ENCODE results near the gene KLF11. TPM values are rescaled to one million over a fixed set of nuclear protein-coding genes. Genes with fewer than 3 reads are reported as not detected.

Gene KLF11
- total RNA-seq, 1 donor: 8.3 TPM

- no peak overlapping the region for H3K4me3 ChIP-seq (ENCODE audit: insufficient read depth, low read length)
- peak; percentile 69 for DNase-seq (ENCODE audit: insufficient read length, low spot score, missing footprints)
- no peak for TF ChIP-seq CTCF (IDR thresholded peaks at IDR 0.05; ENCODE audit: extremely low read depth, low read depth, low read length)
- peaks cover 4% of the 10 kb centered on the region for H3K4me1 ChIP-seq (ENCODE audit: insufficient read depth, low read length)
- no peak overlapping the region for H3K4me2 ChIP-seq (ENCODE audit: insufficient read depth, low read length)
- H4K20me1 ChIP-seq (ENCODE audit: insufficient read depth, low read length): peaks cover 2% of the 10 kb centered on the region
- H3K27me3 ChIP-seq (ENCODE audit: insufficient read depth, low read length): peaks cover 33% of the 10 kb centered on the region
- no peak overlapping the region for H2AFZ ChIP-seq (ENCODE audit: low read length)
- H3K79me2 ChIP-seq (ENCODE audit: insufficient read depth, low read length): no peaks in the 10 kb centered on the region
- H3K9me3 ChIP-seq (ENCODE audit: low read depth, low read length): no peaks in the 10 kb centered on the region
- no peaks in the 10 kb centered on the region for H3K36me3 ChIP-seq (ENCODE audit: insufficient read depth, low read length)
- no peak overlapping the region for H3K27ac ChIP-seq (ENCODE audit: low read depth, low read length)
Observed at GRCh38 chr2:10073706-10074105, 30.4 kb downstream of the KLF11 start.

GRCh38 chr2:10075101-10075500 lies 31.8 kb downstream of the KLF11 start:
- TF ChIP-seq CTCF (IDR thresholded peaks at IDR 0.05; ENCODE audit: extremely low read depth, low read depth, low read length): no peak
- DNase-seq (ENCODE audit: insufficient read length, low spot score, missing footprints): no peak
- H3K27me3 ChIP-seq (ENCODE audit: insufficient read depth, low read length): peaks cover 33% of the 10 kb centered on the region
- H3K4me1 ChIP-seq (ENCODE audit: insufficient read depth, low read length): peaks cover 7% of the 10 kb centered on the region
- H2AFZ ChIP-seq (ENCODE audit: low read length): no peak overlapping the region
- H3K4me3 ChIP-seq (ENCODE audit: insufficient read depth, low read length): no peak overlapping the region
- H3K9me3 ChIP-seq (ENCODE audit: low read depth, low read length): no peaks in the 10 kb centered on the region
- no peak overlapping the region for H3K27ac ChIP-seq (ENCODE audit: low read depth, low read length)
- peaks cover 2% of the 10 kb centered on the region for H4K20me1 ChIP-seq (ENCODE audit: insufficient read depth, low read length)
- H3K79me2 ChIP-seq (ENCODE audit: insufficient read depth, low read length): no peaks in the 10 kb centered on the region
- no peaks in the 10 kb centered on the region for H3K36me3 ChIP-seq (ENCODE audit: insufficient read depth, low read length)
- no peak overlapping the region for H3K4me2 ChIP-seq (ENCODE audit: insufficient read depth, low read length)

GRCh38 chr2:10075571-10076209 lies 32.3 kb downstream of the KLF11 start:
- peaks cover 2% of the 10 kb centered on the region for H4K20me1 ChIP-seq (ENCODE audit: insufficient read depth, low read length)
- peak; percentile 80 for DNase-seq (ENCODE audit: insufficient read length, low spot score, missing footprints)
- H3K4me2 ChIP-seq (ENCODE audit: insufficient read depth, low read length): no peak overlapping the region
- no peaks in the 10 kb centered on the region for H3K9me3 ChIP-seq (ENCODE audit: low read depth, low read length)
- H3K4me1 ChIP-seq (ENCODE audit: insufficient read depth, low read length): peaks cover 7% of the 10 kb centered on the region
- H3K79me2 ChIP-seq (ENCODE audit: insufficient read depth, low read length): no peaks in the 10 kb centered on the region
- no peaks in the 10 kb centered on the region for H3K36me3 ChIP-seq (ENCODE audit: insufficient read depth, low read length)
- no peak for TF ChIP-seq CTCF (IDR thresholded peaks at IDR 0.05; ENCODE audit: extremely low read depth, low read depth, low read length)
- no peak overlapping the region for H3K27ac ChIP-seq (ENCODE audit: low read depth, low read length)
- peaks cover 36% of the 10 kb centered on the region for H3K27me3 ChIP-seq (ENCODE audit: insufficient read depth, low read length)
- no peak overlapping the region for H3K4me3 ChIP-seq (ENCODE audit: insufficient read depth, low read length)
- no peak overlapping the region for H2AFZ ChIP-seq (ENCODE audit: low read length)

- H4K20me1 ChIP-seq (ENCODE audit: insufficient read depth, low read length): peaks cover 2% of the 10 kb centered on the region
- peaks cover 7% of the 10 kb centered on the region for H3K4me1 ChIP-seq (ENCODE audit: insufficient read depth, low read length)
- no peak overlapping the region for H3K4me2 ChIP-seq (ENCODE audit: insufficient read depth, low read length)
- H2AFZ ChIP-seq (ENCODE audit: low read length): no peak overlapping the region
- H3K9me3 ChIP-seq (ENCODE audit: low read depth, low read length): no peaks in the 10 kb centered on the region
- H3K79me2 ChIP-seq (ENCODE audit: insufficient read depth, low read length): no peaks in the 10 kb centered on the region
- peaks cover 44% of the 10 kb centered on the region for H3K27me3 ChIP-seq (ENCODE audit: insufficient read depth, low read length)
- DNase-seq (ENCODE audit: insufficient read length, low spot score, missing footprints): peak; percentile 17
- TF ChIP-seq CTCF (IDR thresholded peaks at IDR 0.05; ENCODE audit: extremely low read depth, low read depth, low read length): no peak
- no peaks in the 10 kb centered on the region for H3K36me3 ChIP-seq (ENCODE audit: insufficient read depth, low read length)
- no peak overlapping the region for H3K27ac ChIP-seq (ENCODE audit: low read depth, low read length)
- no peak overlapping the region for H3K4me3 ChIP-seq (ENCODE audit: insufficient read depth, low read length)
Observed at GRCh38 chr2:10076511-10076910, 33.2 kb downstream of the KLF11 start.

Data from osteoblast (primary cell).